Measurements from ENCODE around the gene SPNS2.

The SPNS2 gene

GRCh38 chr17:4503283-4504025 lies 4.8 kb downstream of the SPNS2 start:
- DNase-seq (ENCODE audit: low spot score): no peak

GRCh38 chr17:4504188-4504587 lies 5.5 kb downstream of the SPNS2 start:
- no peak for DNase-seq (ENCODE audit: low spot score)

- no peak for DNase-seq (ENCODE audit: low spot score)
Measured at GRCh38 chr17:4505187-4505586, 6.5 kb downstream of the SPNS2 start.

GRCh38 chr17:4506175-4506813 lies 7.6 kb downstream of the SPNS2 start:
- DNase-seq (ENCODE audit: low spot score): no peak

- DNase-seq (ENCODE audit: low spot score): no peak
Measured at GRCh38 chr17:4506892-4507291, 8.2 kb downstream of the SPNS2 start.

GRCh38 chr17:4507361-4508111 lies 8.9 kb downstream of the SPNS2 start:
- no peak for DNase-seq (ENCODE audit: low spot score)

GRCh38 chr17:4508207-4508606 lies 9.5 kb downstream of the SPNS2 start:
- DNase-seq (ENCODE audit: low spot score): no peak

GRCh38 chr17:4509401-4509800 lies 10.7 kb downstream of the SPNS2 start:
- no peak for DNase-seq (ENCODE audit: low spot score)

- no peak for DNase-seq (ENCODE audit: low spot score)
Measured at GRCh38 chr17:4509923-4510617, 11.4 kb downstream of the SPNS2 start.

GRCh38 chr17:4510618-4510941 lies 11.9 kb downstream of the SPNS2 start:
- no peak for DNase-seq (ENCODE audit: low spot score)

GRCh38 chr17:4511199-4511932 lies 12.7 kb downstream of the SPNS2 start:
- no peak for DNase-seq (ENCODE audit: low spot score)

- no peak for DNase-seq (ENCODE audit: low spot score)
Measured at GRCh38 chr17:4512156-4513112, 13.8 kb downstream of the SPNS2 start.

- no peak for DNase-seq (ENCODE audit: low spot score)
Measured at GRCh38 chr17:4513113-4514032, 14.7 kb downstream of the SPNS2 start.

- DNase-seq (ENCODE audit: low spot score): peak; percentile 74
Measured at GRCh38 chr17:4514206-4514605, 15.5 kb downstream of the SPNS2 start.

- DNase-seq (ENCODE audit: low spot score): no peak
Measured at GRCh38 chr17:4514779-4515178, 16.1 kb downstream of the SPNS2 start.

- DNase-seq (ENCODE audit: low spot score): no peak
Measured at GRCh38 chr17:4515501-4515900, 16.8 kb downstream of the SPNS2 start.

GRCh38 chr17:4516735-4517134 lies 18.1 kb downstream of the SPNS2 start:
- DNase-seq (ENCODE audit: low spot score): no peak

- no peak for DNase-seq (ENCODE audit: low spot score)
Measured at GRCh38 chr17:4518901-4519300, 20.2 kb downstream of the SPNS2 start.

- peak; percentile 42 for DNase-seq (ENCODE audit: low spot score)
Measured at GRCh38 chr17:4519361-4519788, 20.7 kb downstream of the SPNS2 start.
